SU-DHL-6 (cell line): ENCODE data around the gene TJP1.
"Not testable (repeated sequence)": the region's sequence is repeated elsewhere in the genome, so short reads cannot be mapped to it uniquely, and the experiment has no call there.

Source experiments
- H2AFZ ChIP-seq: fragments of 200-600 bp; sonication (generic); 2 replicates; pipeline ENCODE4 v1.6.1; 2014; ENCODE audit warnings: low read depth, mild to moderate bottlenecking, moderate library complexity, mixed read lengths, antibody characterized with exemption, low read length; ENCODE audit not compliant: severe bottlenecking
- H3F3A ChIP-seq: fragments of 200-600 bp; shearing (Covaris generic); 2 replicates; pipeline ENCODE4 v1.6.0; 2016; ENCODE audit warnings: antibody characterized with exemption, mild to moderate bottlenecking; ENCODE audit not compliant: insufficient read depth
- H3K27ac ChIP-seq: fragments of 200-600 bp; sonication (generic); 2 replicates; pipeline ENCODE4 v1.5.1; 2016; ENCODE audit warnings: low read depth, mild to moderate bottlenecking, low read length, moderate library complexity, mixed read lengths
- H3K27me3 ChIP-seq: fragments of 200-600 bp; sonication (generic), shearing (Covaris generic); 2 replicates; pipeline ENCODE4 v1.6.0; 2014; ENCODE audit warnings: mild to moderate bottlenecking, low read length
- H3K36me3 ChIP-seq: fragments of 200-600 bp; sonication (generic); 2 replicates; pipeline ENCODE4 v1.6.1; 2014; ENCODE audit warnings: mild to moderate bottlenecking, low read length, mixed read lengths
- H3K4me2 ChIP-seq: fragments of 300-600, 200-600 bp; shearing (Covaris generic), sonication (generic); 2 replicates; pipeline ENCODE4 v1.6.0; 2014; ENCODE audit warnings: low read length, low read depth, mild to moderate bottlenecking; ENCODE audit not compliant: poor library complexity, severe bottlenecking
- H3K4me3 ChIP-seq: fragments of 200-600 bp; sonication (generic); 2 replicates; pipeline ENCODE4 v1.5.1; 2014; ENCODE audit warnings: antibody characterized with exemption, low read length, mild to moderate bottlenecking, mixed read lengths; ENCODE audit not compliant: insufficient read depth, poor library complexity, severe bottlenecking
- H3K79me2 ChIP-seq: fragments of 200-600 bp; sonication (generic); 2 replicates; pipeline ENCODE4 v1.6.1; 2014; ENCODE audit warnings: mild to moderate bottlenecking, low read length, moderate library complexity; ENCODE audit not compliant: insufficient read depth
- H3K9ac ChIP-seq: fragments of 200-600 bp; sonication (generic); 2 replicates; pipeline ENCODE4 v1.7.0; 2014; ENCODE audit warnings: mild to moderate bottlenecking, low read length
- H3K9me2 ChIP-seq: fragments of 200-600 bp; sonication (generic); replicated peaks from 2 replicates; pipeline ENCODE4 v1.6.1; 2014; ENCODE audit warnings: low read length; ENCODE audit not compliant: insufficient read depth
- H3K9me3 ChIP-seq: fragments of 200-600 bp; sonication (generic); 2 replicates; pipeline ENCODE4 v1.6.1; 2014; ENCODE audit warnings: low read length, mixed read lengths; ENCODE audit not compliant: insufficient read depth
- H4K20me1 ChIP-seq: fragments of 200-600 bp; sonication (generic); 2 replicates; pipeline ENCODE4 v1.6.1; 2014; ENCODE audit warnings: low read depth, mild to moderate bottlenecking, antibody characterized with exemption, low read length, moderate library complexity, mixed read lengths
- CTCF ChIP-seq: fragments of 200-600 bp; sonication (generic); IDR thresholded peaks from one replicate; pipeline ENCODE4 v1.5.1; 2017; ENCODE audit warnings: antibody characterized with exemption, mild to moderate bottlenecking, low read length, moderate library complexity; ENCODE audit not compliant: insufficient read depth, poor library complexity, severe bottlenecking
- EZH2phosphoT487 ChIP-seq: fragments of 200-600 bp; sonication (generic), shearing (Covaris generic); conservative IDR thresholded peaks from 2 replicates; pipeline ENCODE4 v1.6.1; 2018; ENCODE audit warnings: mild to moderate bottlenecking, antibody characterized with exemption, low read length, moderate library complexity, mixed read lengths

TJP1 gene

GRCh38 chr15:29820394-29821154 lies 1.7 kb downstream of the TJP1 start:
- H3K9ac ChIP-seq: no peak overlapping the region
- H3K9me3 ChIP-seq: no peaks in the 10 kb centered on the region
- no peak overlapping the region for H2AFZ ChIP-seq
- no peaks in the 10 kb centered on the region for H3K36me3 ChIP-seq
- H3K4me3 ChIP-seq: no peak overlapping the region
- no peak overlapping the region for H3K27ac ChIP-seq
- no peak for TF ChIP-seq EZH2phosphoT487
- no peak for TF ChIP-seq CTCF
- H3K9me2 ChIP-seq: no peaks in the 10 kb centered on the region
- H3F3A ChIP-seq: 0 out of 2 replicates have a peak, but pooled peaks cover 7% of the 10 kb centered on the region
- H3K27me3 ChIP-seq: no peaks in the 10 kb centered on the region
- no peak overlapping the region for H3K4me2 ChIP-seq
- no peaks in the 10 kb centered on the region for H3K79me2 ChIP-seq
- no peaks in the 10 kb centered on the region; the same call in 1 of the 2 replicates for H4K20me1 ChIP-seq

- no peak overlapping the region for H3K27ac ChIP-seq
- no peaks in the 10 kb centered on the region for H3K9me3 ChIP-seq
- no peak overlapping the region for H2AFZ ChIP-seq
- H3K9ac ChIP-seq: no peak overlapping the region
- no peaks in the 10 kb centered on the region; the same call in 1 of the 2 replicates for H4K20me1 ChIP-seq
- TF ChIP-seq CTCF (no peak), EZH2phosphoT487 (no peak)
- H3K4me3 ChIP-seq: no peak overlapping the region
- no peaks in the 10 kb centered on the region for H3K36me3 ChIP-seq
- H3K79me2 ChIP-seq: no peaks in the 10 kb centered on the region
- H3F3A ChIP-seq: 0 out of 2 replicates have a peak, but pooled peaks cover 1% of the 10 kb centered on the region
- no peak overlapping the region for H3K4me2 ChIP-seq
- H3K27me3 ChIP-seq: no peaks in the 10 kb centered on the region
- no peaks in the 10 kb centered on the region for H3K9me2 ChIP-seq
Measured at GRCh38 chr15:29819979-29820378, 2.3 kb downstream of the TJP1 start.

GRCh38 chr15:29818141-29818540 lies 4.1 kb downstream of the TJP1 start:
- no peak overlapping the region for H3K4me2 ChIP-seq
- TF ChIP-seq EZH2phosphoT487 (no peak), CTCF (no peak)

GRCh38 chr15:29817455-29817854 lies 4.8 kb downstream of the TJP1 start:
- H3K4me3 ChIP-seq, H3F3A ChIP-seq, H3K9me2 ChIP-seq, H3K36me3 ChIP-seq, H2AFZ ChIP-seq, H3K27me3 ChIP-seq, H3K79me2 ChIP-seq, H3K27ac ChIP-seq, H3K9ac ChIP-seq, H3K9me3 ChIP-seq, H3K4me2 ChIP-seq, H4K20me1 ChIP-seq: not testable (repeated sequence)

More at GRCh38 chr15:29818141-29818540, 4.1 kb downstream of the TJP1 start:
- Histone ChIP-seq H3K79me2 (no peaks in the 10 kb centered on the region), H3K9me3 (no peaks in the 10 kb centered on the region), H3K27ac (no peak overlapping the region), H3K36me3 (no peaks in the 10 kb centered on the region), H2AFZ (no peak overlapping the region), H3K4me3 (no peak overlapping the region), H3F3A (no peaks in the 10 kb centered on the region), H3K9me2 (no peaks in the 10 kb centered on the region), H3K27me3 (no peaks in the 10 kb centered on the region), H3K9ac (no peak overlapping the region), H4K20me1 (no peaks in the 10 kb centered on the region; the same call in 1 of the 2 replicates)
